ENCODE data around the gene PNMT. TPM values are rescaled to one million over a fixed set of nuclear protein-coding genes. Genes with fewer than 3 reads are reported as not detected.
"Not testable (repeated sequence)": the region's sequence is repeated elsewhere in the genome, so short reads cannot be mapped to it uniquely, and the experiment has no call there.

Gene PNMT
- polyA plus RNA-seq, 1 donor from 2014 or later, result 1.5 TPM

DNA sequence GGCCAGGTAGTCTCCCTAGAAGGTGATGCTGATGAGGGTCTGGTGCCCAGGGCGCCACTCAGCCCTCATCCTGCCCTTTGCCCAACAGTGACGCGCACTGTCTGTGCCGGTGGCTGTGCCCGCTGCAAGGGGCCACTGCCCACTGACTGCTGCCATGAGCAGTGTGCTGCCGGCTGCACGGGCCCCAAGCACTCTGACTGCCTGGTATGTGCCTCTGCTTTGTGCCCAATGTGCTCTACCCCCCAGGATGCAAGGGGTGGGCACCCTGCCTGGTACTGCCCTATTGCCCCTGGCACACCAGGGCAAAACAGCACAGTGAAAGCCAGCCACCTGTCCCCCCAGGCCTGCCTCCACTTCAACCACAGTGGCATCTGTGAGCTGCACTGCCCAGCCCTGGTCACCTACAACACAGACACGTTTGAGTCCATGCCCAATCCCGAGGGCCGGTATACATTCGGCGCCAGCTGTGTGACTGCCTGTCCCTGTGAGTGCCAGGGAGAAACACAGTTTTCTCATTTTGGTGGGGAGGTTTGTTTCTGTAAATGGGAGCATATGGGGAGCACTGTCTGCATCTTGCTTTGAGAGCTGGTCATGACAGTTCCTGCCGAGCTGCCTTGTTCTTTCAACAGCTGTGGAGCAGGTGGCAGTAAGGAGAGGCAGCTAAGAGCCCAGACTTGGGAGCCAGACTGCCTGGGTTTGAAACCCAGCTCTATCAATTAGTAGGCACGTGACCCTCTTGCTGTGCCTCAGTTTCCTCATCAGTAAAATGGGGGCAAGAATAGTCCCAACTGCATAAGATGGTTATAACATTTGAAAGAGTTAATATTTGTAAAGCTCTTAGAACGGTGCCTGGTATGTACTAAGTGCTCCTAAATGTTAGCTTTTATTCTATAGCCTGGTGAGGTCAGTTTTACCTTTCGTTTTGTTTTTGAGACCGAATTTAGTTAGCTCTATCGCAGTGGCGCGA is 42.0 kb downstream of the PNMT start:
- Histone ChIP-seq H3K36me3 (ENCODE audit: insufficient read depth, low read length) (no peaks in the 10 kb centered on the region), H3K27ac (ENCODE audit: low read length) (no peak overlapping the region), H3K9me2 (ENCODE audit: insufficient read depth, low read length) (no peaks in the 10 kb centered on the region), H3F3A (ENCODE audit: insufficient read depth, low read length, poor library complexity, severe bottlenecking) (no peaks in the 10 kb centered on the region), H3K27me3 (ENCODE audit: insufficient read depth, low read depth, low read length) (no peaks in the 10 kb centered on the region), H3K79me2 (replicated peaks; ENCODE audit: insufficient read depth, low read length) (no peaks in the 10 kb centered on the region), H3K4me2 (ENCODE audit: low read length) (no peak overlapping the region), H3K9ac (ENCODE audit: low read length) (no peak overlapping the region), H2AFZ (ENCODE audit: low read depth, low read length) (no peak overlapping the region), H4K20me1 (ENCODE audit: insufficient read depth) (no peaks in the 10 kb centered on the region), H3K4me3 (ENCODE audit: low read length) (no peak overlapping the region), H3K9me3 (ENCODE audit: low read length) (no peaks in the 10 kb centered on the region)
- TF ChIP-seq MXI1 (conservative IDR thresholded peaks at IDR 0.05; ENCODE audit: poor library complexity, severe bottlenecking), result no peak
- TF ChIP-seq RAD21 (conservative IDR thresholded peaks at IDR 0.05), result no peak

DNA sequence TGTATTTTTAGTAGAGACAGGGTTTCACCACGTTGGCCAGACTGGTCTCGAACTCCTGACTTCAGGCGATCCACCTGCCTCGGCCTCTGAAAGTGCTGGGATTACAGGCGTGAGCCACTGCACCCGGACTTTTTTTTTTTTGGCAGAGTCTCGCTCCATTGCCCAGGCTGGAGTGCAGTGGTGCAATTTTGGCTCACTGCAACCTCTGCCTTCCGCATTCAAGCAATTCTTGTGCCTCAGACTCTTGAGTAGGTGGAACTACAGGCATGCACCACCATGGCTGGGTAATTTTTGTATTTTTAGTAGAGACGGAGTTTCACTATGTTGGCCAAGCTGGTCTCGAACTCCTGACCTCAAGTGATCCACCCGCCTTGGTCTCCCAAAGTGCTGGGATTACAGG is 42.8 kb downstream of the PNMT start:
- not testable (repeated sequence) for H3K36me3 ChIP-seq (ENCODE audit: insufficient read depth, low read length); H3K4me3 ChIP-seq (ENCODE audit: low read length); H3K27me3 ChIP-seq (ENCODE audit: insufficient read depth, low read depth, low read length); H3K9ac ChIP-seq (ENCODE audit: low read length); H4K20me1 ChIP-seq (ENCODE audit: insufficient read depth); H2AFZ ChIP-seq (ENCODE audit: low read depth, low read length); H3F3A ChIP-seq (ENCODE audit: insufficient read depth, low read length, poor library complexity, severe bottlenecking); H3K27ac ChIP-seq (ENCODE audit: low read length); H3K9me3 ChIP-seq (ENCODE audit: low read length); H3K79me2 ChIP-seq (replicated peaks; ENCODE audit: insufficient read depth, low read length); H3K4me2 ChIP-seq (ENCODE audit: low read length); H3K9me2 ChIP-seq (ENCODE audit: insufficient read depth, low read length)

DNA sequence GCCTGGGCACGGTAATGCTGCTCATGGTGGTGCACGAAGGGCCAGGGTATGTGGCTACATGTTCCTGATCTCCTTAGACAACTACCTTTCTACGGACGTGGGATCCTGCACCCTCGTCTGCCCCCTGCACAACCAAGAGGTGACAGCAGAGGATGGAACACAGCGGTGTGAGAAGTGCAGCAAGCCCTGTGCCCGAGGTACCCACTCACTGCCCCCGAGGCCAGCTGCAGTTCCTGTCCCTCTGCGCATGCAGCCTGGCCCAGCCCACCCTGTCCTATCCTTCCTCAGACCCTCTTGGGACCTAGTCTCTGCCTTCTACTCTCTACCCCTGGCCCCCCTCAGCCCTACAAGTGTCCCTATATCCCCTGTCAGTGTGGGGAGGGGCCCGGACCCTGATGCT is 43.6 kb downstream of the PNMT start:
- Histone ChIP-seq H3K9ac (ENCODE audit: low read length) (no peak overlapping the region), H3K79me2 (replicated peaks; ENCODE audit: insufficient read depth, low read length) (no peaks in the 10 kb centered on the region), H3K9me3 (ENCODE audit: low read length) (no peaks in the 10 kb centered on the region), H3K4me2 (ENCODE audit: low read length) (no peak overlapping the region), H3F3A (ENCODE audit: insufficient read depth, low read length, poor library complexity, severe bottlenecking) (no peaks in the 10 kb centered on the region), H3K36me3 (ENCODE audit: insufficient read depth, low read length) (no peaks in the 10 kb centered on the region), H3K27ac (ENCODE audit: low read length) (no peak overlapping the region), H3K27me3 (ENCODE audit: insufficient read depth, low read depth, low read length) (no peaks in the 10 kb centered on the region), H3K9me2 (ENCODE audit: insufficient read depth, low read length) (no peaks in the 10 kb centered on the region), H2AFZ (ENCODE audit: low read depth, low read length) (no peak overlapping the region), H3K4me3 (ENCODE audit: low read length) (no peak overlapping the region), H4K20me1 (ENCODE audit: insufficient read depth) (no peaks in the 10 kb centered on the region)
- TF ChIP-seq POLR2AphosphoS5 (IDR thresholded peaks at IDR 0.05) (no peak), EP300 (conservative IDR thresholded peaks at IDR 0.05; ENCODE audit: poor library complexity, severe bottlenecking) (no peak), EZH2 (IDR thresholded peaks at IDR 0.05; ENCODE audit: borderline replicate concordance, insufficient read depth, low read length, poor library complexity, severe bottlenecking) (no peak), TAF1 (IDR thresholded peaks at IDR 0.05; ENCODE audit: low read depth) (no peak), RAD21 (conservative IDR thresholded peaks at IDR 0.05) (no peak), MXI1 (conservative IDR thresholded peaks at IDR 0.05; ENCODE audit: poor library complexity, severe bottlenecking) (no peak), SMC3 (conservative IDR thresholded peaks at IDR 0.05; ENCODE audit: poor library complexity) (no peak)
- TF ChIP-seq, protein P1, sequence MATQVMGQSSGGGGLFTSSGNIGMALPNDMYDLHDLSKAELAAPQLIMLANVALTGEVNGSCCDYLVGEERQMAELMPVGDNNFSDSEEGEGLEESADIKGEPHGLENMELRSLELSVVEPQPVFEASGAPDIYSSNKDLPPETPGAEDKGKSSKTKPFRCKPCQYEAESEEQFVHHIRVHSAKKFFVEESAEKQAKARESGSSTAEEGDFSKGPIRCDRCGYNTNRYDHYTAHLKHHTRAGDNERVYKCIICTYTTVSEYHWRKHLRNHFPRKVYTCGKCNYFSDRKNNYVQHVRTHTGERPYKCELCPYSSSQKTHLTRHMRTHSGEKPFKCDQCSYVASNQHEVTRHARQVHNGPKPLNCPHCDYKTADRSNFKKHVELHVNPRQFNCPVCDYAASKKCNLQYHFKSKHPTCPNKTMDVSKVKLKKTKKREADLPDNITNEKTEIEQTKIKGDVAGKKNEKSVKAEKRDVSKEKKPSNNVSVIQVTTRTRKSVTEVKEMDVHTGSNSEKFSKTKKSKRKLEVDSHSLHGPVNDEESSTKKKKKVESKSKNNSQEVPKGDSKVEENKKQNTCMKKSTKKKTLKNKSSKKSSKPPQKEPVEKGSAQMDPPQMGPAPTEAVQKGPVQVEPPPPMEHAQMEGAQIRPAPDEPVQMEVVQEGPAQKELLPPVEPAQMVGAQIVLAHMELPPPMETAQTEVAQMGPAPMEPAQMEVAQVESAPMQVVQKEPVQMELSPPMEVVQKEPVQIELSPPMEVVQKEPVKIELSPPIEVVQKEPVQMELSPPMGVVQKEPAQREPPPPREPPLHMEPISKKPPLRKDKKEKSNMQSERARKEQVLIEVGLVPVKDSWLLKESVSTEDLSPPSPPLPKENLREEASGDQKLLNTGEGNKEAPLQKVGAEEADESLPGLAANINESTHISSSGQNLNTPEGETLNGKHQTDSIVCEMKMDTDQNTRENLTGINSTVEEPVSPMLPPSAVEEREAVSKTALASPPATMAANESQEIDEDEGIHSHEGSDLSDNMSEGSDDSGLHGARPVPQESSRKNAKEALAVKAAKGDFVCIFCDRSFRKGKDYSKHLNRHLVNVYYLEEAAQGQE (IDR thresholded peaks at IDR 0.05; ENCODE audit: borderline replicate concordance), result no peak
- TF ChIP-seq, protein P2, sequence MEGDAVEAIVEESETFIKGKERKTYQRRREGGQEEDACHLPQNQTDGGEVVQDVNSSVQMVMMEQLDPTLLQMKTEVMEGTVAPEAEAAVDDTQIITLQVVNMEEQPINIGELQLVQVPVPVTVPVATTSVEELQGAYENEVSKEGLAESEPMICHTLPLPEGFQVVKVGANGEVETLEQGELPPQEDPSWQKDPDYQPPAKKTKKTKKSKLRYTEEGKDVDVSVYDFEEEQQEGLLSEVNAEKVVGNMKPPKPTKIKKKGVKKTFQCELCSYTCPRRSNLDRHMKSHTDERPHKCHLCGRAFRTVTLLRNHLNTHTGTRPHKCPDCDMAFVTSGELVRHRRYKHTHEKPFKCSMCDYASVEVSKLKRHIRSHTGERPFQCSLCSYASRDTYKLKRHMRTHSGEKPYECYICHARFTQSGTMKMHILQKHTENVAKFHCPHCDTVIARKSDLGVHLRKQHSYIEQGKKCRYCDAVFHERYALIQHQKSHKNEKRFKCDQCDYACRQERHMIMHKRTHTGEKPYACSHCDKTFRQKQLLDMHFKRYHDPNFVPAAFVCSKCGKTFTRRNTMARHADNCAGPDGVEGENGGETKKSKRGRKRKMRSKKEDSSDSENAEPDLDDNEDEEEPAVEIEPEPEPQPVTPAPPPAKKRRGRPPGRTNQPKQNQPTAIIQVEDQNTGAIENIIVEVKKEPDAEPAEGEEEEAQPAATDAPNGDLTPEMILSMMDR (IDR thresholded peaks at IDR 0.05; ENCODE audit: poor library complexity, severe bottlenecking), result no peak

All from neural cell (in vitro differentiated cells).